ENCODE results near the gene C10orf95. TPM values are rescaled to one million over a fixed set of nuclear protein-coding genes. Genes with fewer than 3 reads are reported as not detected.

The C10orf95 gene
- total RNA-seq, 1 experiment from 2014 or later, result 0.06 TPM

DNA sequence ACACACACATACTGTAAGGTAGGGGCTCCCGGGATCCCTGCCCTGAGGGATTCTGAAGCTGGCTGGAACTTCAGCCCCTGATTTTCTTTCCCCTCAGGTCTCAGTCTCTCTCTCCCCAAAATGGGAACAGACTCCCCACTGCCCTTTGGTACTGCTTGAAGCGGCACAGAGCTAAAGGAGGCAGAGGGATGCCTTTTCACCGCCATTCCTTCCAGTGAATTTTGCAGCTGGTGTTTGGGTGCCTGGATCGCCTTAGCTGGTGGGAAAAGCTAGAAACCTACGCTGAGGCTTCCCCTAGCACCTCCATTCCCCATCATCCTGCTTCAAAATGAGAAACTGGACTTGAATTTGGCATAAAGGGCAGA, 16.2 kb downstream of the C10orf95 start:
- no peak for DNase-seq (ENCODE audit: low read depth)

DNA sequence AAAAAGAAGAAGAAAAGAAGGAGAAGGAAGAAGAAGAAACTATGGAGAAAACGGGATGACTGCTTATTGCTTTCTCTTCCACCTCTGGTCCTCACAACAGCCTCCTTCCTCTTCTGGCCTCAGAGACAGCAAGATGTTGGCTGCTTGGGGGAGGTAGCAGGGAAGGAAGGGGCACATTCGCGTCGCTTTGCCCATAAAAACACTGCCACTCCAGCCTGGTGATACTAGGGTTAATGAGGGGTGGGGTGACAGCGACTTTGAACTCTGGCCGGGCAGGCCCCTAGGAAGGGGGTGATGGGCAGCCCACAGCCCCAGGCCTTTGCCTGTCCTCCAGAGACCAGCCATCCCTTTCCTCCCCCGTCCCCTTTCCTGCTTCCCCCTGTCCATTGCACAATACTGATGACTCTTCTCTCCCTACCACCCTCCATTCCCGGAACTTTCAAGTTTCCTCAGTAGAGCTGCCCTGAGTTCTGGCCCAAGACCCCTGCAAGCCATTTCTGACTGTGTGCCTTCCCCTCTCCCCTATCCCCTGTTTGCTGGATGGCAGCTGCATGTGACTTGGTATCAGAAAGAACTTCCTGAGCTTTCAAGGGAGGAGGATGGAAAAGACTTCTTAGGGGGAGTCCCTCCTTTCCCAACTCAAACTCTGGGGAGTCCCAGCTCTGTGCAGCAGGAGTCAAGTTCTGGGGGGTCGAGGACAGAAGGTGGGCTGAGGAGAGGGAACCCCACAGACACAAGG, 16.8 kb downstream of the C10orf95 start:
- no peak for DNase-seq (ENCODE audit: low read depth)

DNA sequence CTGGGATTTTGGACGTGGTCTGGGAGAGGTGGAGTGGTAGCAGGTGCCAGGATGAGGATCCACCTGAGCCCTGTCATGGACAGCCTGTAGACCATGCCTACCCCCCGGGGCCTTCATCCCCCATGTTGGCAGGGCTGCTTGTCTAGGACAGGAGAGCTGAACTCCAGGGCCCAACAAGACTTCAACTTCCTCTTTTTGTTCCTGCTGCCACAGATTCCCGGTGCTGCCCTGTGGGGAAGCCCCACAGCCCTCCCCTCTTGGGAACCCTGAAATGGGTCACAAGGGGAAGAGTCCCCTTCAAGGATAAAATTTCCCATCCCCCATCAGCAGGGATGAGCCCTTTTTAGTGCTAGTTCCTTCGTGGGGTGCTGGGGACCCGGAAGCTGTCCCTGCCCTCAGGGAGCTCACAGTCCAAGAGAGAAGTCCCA, 17.7 kb downstream of the C10orf95 start:
- DNase-seq (ENCODE audit: low read depth), result no peak

DNA sequence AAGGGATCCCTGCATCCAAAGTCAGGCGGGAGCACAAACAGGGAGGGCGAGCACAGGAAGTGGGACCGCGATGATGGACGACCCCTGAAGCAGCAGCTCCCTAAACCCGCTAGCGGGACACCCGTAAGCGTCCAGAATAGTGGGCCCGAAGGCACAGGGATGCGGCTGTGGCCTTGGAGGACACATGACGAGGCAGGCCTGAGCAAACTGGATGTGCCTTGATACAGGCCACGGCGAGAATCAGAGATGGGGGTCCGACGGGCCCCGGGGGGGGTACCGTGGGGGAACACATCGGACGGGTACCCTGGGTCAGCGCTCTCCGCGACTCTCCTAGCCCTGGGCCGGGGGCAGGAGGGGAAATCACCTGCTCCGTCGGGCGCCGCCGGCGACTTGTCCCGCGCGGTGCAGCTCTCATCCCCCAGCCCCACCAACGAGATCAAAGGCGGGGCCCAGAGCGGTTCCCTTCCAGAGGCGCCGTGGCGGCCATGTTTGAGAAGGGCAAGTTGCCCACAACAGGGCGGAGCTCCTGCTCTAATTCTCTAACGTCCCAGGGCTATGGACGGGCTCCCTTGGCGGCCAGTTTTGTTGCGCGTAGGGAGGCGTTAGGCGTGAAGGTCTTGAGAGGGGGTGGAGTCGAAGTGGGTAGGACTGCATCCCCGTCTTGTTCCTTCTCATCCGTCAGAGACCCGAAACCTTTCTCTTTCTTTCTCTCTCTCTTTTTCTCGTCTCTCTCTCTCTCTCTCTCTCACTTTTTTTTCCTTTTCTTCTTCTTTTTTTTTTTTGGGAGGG, 19.0 kb downstream of the C10orf95 start, which contains the start of gene CUEDC2:
Gene CUEDC2 (minus strand): TSS at position 413 of the 789 bp plus-strand sequence. CDS start 7,386 bp downstream, outside the sequence.
- peak; percentile 96 for DNase-seq (ENCODE audit: low read depth)

DNA sequence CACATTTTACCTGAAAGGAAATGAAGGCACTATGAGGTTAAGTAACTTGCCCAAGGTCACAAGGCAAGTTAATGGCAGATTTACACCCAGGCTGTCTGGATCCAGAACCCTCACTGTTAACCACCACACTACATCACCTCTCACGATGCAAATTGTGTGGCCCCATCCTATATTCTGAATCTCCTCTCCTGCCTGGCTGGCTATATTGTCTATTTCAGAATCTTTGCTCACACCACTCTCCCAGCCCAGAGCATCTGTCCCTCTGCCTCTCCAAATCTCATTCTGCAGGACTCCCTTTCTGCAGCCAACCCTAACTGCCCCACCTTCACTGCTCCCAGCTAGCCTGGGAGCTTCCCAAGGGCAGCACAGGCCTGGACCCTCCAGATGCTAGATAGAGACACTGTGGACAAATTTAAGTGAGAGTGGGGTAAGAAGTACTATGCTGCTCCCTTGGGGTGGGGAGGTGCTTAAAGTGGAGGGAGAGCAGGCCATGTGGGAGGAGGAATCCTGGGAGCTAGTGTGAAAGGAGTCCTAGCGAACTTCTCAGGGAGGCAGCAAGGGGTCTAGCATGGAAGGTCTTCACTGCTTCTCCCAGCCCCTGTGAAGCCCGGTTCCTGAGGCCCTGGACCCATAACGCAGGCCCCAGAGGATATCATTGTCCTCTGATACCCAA, 19.8 kb downstream of the C10orf95 start:
- DNase-seq (ENCODE audit: low read depth), result peak; percentile 57

DNA sequence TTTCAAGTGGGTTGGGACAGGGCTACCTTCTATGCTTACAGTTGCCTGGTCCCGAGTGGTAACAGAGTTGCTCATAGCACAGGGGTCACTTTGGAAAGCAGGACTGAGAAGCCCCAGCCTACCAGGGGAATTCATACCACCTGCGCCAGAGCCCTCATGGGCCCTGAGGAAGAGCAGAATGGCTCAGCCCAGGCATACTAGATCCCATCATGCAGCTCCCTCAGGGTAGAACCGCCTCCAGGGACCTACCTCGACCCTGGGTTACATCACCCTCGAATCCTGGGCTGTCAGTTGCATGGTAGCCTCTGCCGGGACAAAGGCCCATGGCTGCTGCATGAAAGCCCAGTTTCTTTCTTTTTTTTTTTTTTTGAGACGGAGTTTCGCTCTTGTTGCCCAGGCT, 21.9 kb downstream of the C10orf95 start:
- DNase-seq (ENCODE audit: low read depth), result no peak

DNA sequence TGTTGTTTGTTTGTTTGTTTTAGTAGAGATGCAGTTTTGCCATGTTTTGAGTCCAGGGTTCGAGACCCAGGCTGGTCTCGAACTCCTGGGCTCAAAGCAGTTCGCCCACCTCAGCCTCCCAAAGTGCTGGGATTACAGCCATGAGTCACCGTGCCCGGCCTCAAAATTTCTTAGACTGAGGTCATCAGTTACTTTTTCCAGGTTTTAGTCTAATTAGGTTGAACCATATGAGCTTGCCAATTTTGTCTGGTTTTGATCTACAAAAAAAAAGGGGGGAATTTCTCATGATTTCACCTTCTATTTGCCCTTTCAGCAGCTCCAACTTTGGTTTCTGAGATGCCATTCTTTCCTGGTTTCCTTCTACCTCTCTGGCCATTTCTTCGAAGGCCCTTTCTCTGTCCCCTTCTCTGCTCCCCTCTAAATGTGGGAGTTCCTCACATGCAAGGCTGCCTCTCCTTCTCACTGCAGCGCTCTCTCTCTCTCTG, 24.5 kb downstream of the C10orf95 start:
- DNase-seq (ENCODE audit: low read depth), result no peak

DNA sequence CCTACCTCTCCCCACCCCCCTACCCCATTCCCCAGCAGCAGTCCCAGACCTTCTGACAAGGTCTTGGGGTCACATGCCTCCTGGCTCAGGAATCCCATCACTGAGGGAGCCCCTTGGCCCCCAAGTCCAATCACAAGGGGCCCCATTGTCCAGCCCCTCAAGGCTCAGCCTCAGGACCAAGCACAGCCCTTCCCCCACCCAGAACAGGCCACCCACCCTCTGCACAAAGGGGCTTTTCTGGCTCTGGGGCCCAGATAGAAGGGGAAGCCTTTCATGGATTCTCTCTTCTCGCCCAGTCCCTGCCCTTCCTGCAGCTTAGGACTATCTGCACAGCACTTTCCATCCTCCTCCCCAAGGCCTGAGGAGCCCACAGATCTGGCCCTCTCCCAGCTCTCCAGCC, 25.9 kb downstream of the C10orf95 start:
- DNase-seq (ENCODE audit: low read depth), result no peak

DNA sequence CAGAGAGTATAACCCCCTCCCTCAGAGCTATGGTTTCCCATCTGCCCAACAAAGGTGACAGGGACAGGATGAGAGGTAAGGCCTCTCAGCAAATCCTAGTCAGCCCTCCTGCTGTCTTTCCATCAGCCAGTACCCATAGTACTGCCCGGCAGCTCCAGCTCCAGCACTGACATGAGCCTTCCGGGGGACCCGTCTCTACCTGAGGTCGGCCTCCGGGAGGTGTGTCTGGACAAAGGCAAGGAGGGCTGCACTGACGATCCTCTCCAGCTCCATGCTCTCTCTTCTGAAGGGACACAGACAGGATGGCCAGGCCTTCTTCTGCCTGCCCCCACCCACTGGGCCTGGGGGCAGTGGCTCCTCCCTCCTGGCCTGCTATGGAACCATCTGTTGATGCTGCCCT, 26.4 kb downstream of the C10orf95 start:
- DNase-seq (ENCODE audit: low read depth), result no peak

DNA sequence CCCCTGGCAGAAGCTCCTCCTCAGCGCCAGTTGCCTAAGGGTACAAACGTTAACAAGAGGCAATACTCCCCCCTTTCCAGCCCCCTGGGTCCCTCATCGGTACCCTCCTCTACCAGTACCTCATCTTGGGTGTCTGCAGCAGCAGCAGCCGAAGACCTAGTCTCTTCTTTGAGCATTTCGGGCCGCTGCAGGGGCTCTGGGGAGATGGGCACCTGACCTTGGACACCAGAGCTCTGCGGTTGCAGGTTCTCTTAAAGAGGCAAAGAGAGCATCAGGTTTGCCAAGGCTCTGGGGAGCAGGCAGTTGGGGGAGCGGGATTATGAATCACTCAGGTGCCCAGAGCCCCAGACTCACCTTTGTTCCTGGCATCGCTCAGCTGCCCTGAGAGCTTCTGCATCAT, 27.2 kb downstream of the C10orf95 start:
- no peak for DNase-seq (ENCODE audit: low read depth)

DNA sequence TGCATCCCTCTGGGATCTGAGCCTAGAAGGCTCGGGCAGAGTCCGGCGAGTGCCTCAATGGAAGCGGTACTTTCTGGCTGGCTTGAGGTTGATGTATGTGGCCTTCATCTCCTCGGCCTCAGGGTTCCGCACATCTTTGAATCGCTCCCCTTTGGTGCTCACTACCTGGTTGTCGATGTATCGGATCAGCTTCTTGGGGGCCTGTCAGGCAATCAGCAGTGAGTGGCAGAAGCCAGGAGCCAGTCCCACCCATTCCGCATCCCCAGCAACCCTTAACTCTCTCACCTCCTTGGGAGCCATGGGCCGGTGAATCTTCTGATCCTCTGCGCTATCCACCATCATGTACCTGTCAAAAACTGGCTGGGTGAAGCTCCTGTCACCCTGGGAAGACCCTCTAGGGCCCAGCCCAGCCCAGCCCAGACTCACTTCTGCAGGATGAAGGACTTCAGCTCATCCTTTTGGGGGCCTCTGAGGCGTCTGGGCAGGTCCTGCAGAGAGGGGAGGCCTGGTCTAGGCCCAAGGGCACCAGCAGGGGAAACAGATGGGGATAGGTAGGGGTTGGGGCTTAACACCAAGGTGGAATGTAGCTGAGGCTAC, 27.9 kb downstream of the C10orf95 start:
- DNase-seq (ENCODE audit: low read depth), result no peak

DNA sequence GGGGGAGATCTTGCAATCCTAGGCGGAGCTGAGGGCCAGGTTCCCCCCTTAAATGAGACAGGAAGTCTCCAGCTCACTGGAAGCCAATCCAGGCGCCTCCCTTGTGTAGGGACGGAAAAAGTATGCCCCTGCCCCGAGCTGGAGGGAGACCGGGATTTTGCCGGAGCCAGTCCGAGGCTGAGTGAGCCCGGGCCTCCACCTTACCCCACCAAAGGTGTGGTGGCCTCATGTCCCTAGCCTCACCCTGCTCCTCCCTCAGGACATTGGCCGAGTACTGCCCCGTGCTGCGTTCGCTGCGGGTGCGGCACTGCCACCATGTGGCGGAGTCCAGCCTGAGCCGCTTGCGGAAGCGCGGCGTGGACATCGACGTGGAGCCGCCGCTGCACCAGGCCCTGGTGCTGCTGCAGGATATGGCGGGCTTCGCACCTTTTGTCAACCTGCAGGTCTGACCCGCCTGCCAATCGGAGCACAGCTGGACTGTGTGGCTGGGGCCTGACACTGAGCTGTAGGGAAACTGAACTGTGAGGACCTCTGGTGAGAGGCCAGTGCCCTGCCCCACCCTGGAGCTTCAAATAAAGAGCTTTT, 28.7 kb downstream of the C10orf95 start:
- peak; percentile 53 for DNase-seq (ENCODE audit: low read depth)

DNA sequence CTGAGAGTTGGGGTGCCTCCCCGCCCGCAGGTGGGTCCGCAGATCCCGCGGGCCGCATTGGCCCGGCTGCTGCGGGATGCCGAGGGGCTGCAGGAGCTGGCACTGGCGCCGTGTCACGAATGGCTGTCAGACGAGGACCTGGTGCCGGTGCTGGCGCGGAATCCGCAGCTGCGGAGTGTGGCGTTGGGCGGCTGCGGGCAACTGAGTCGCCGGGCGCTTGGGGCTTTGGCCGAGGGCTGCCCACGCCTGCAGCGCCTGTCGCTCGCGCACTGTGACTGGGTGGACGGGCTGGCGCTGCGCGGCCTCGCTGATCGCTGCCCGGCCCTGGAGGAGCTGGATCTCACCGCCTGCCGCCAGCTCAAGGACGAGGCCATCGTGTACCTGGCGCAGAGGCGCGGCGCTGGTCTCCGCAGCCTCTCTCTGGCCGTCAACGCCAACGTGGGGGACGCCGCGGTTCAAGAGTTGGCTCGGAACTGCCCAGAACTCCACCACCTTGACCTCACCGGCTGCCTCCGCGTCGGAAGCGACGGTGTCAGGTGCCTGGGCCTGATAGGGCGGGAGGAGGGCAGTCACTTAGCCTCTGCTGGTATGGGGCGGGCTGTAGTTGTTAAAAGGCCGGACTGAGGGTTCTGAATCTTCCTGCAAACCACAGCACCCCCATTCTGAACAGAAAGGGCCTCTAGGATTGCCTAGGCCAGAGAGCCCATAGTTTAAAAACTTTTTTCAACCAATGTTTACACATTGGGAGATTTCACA, 29.4 kb downstream of the C10orf95 start:
- DNase-seq (ENCODE audit: low read depth), result peak; percentile 11

DNA sequence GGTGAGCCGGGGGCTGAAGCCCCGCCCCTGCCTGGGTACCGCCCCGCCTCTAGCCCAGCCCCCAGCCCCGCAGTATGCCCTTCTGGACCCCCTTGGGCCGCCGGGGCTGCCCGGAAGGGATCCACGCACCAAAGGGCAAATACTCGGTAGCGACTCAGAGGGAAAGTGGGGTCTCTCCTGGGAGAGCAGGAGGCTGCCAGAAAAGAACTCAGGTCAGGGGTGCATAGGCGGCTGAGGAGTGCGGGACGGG, 29.9 kb downstream of the C10orf95 start:
- DNase-seq (ENCODE audit: low read depth), result no peak

DNA sequence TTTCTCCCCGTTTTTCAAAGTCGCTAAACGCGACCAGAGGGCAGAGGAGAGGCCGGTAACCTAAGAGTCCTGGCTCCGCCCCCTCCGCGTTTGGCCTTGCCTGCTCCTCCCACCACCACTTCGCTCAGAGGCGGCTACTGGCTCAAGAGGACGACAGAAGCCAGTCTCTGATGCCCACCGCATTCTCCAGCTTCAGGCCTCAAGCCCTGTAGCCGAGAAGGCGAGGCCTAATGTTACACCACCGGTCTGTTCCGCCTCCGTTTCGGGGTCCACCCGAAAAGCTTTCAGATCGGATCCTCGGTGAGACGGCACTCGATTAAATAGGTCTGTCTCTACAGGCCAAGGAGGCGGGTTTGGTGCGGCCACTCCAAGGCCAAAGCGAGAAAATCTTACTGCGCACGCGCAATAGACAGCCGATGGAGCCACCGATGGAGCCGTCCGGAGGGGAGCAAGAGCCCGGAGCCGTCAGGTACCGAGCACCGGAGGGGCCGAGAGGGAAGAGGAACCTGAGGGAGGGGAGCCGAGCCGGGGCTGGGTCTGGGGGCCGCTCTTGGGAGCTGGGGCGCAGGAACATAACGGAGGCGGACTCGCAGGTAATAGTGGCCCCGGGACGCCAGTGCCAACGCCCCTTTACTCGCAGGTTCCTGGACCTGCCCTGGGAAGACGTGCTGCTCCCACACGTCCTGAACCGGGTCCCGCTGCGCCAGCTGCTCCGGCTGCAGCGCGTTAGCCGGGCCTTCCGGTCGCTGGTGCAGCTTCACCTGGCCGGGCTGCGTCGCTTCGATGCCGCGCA, 30.4 kb downstream of the C10orf95 start, which contains the start of gene FBXL15:
Gene FBXL15 (plus strand): TSS at position 123 of the 793 bp plus-strand sequence. CDS start 294 bp downstream, at position 417.
- peak; percentile 96 for DNase-seq (ENCODE audit: low read depth)

DNA sequence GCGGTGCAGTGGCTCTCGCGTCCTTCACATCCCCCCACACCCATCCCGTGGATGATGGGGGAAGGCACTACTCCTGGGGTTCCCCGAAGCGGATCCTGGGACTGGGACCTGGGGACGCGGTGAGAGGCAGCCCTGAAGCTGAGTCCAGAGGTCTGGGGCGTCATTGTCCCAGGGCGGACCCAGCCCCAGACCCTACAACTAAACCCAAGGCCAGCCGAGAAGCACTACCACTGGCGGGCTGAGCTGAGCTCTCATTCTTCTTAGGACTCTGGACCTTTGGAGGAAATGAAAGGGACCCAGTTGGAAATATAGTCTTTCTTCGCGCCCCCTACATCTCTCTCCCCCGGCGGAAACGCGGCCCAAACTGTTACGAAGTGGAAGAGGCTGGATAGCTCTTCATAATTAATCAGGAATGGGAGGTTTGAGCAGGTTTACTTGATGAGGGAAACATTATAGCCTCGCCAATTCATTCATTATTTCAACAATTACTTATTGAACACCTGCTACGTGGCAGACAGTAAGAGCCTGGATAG, 31.1 kb downstream of the C10orf95 start:
- DNase-seq (ENCODE audit: low read depth), result no peak

DNA sequence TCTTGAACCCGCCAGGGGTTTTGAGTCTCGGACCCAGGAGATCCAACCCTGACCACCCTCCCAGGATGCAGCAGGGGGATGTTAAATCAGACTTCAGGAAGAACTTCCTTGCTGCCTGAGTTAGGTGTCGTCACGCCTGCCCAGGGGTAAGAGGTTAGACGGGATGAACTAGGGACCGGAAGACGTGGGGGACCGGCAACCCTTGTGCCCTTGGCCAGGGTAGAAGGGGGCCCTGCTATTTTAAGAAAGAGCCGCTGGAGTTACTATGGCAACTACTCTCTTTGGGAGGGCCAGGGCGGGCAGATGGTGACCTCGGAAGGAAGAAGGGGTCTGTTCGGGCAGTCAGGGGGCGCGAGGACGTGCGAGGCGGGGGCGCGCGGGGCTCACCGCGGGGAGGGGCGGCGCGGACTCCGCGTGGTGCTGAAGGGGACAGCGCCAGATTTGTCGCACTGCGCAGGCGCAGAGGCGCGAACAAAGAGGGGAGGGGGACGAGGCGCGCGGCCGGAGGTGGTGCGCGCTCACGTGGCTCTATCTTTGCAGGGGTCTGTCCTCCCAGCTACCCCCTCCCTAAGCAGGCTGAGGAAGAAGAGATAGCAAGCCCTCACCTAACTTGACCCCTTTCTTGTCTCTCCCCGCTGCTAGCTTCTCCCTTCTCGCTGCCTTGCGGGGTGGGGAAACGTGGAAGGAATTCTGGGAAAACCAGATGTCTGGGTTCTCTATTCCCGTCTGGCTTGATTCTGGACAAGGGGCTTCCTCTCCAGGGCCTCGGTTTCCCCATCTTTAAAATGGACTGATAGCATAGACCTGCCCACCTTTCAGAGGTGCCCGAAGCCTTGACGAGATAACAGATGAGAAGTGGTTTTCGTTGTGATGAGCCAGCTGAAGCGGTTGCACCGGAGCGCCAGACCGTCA, 31.8 kb downstream of the C10orf95 start:
- DNase-seq (ENCODE audit: low read depth), result peak; percentile 10

DNA sequence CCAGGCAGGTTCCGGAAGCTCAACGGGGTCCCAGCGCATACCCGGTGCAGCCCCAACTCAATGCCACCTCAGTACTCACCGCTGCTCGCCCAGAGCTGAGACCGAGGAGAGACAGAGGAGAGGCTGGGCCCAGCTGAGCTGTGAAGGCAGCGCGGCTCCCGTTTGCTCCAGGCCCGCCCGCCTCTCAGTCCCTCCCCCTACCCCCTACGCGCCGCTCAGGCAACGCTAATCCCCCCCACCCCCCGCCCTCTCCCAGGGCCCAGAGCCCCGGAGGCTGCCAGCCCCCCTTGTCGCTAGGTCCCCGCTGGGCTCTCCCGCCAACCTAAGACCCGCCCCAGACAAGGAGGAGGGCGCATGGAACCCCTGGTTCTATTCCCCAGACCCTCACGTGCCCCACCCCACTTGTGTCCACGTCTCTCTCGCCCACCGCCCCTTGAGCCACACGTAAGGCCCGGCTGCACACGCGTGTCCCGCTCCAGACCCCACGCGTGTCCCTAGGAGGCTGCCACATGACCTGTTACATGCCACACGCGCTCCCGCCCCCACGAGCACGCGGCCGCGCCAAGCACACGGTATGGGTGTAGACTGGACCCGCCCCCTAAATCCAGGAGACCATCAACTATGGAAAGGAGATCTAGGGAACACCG, 32.6 kb downstream of the C10orf95 start, which contains the start of gene PSD:
Gene PSD (minus strand): TSS at position 164 of the 647 bp plus-strand sequence. CDS start 1,747 bp downstream, outside the sequence.
- DNase-seq (ENCODE audit: low read depth), result no peak
